Epidermal melanocyte (primary cell): ENCODE results near the gene PRRX2.

Source experiments
- DNase-seq: peaks from one replicate; pipeline ENCODE4 v3.0.0; 2011; ENCODE audit warnings: low spot score; ENCODE audit not compliant: insufficient read length

The PRRX2 gene

GRCh38 chr9:129665389-129665775 lies at the start of gene PRRX2:
Gene PRRX2, plus strand, starts transcription at chr9:129665647. Its CDS starts 221 bp downstream, at chr9:129665868.
- no peak for DNase-seq

GRCh38 chr9:129617167-129617566 lies 48.3 kb upstream of the PRRX2 start:
- no peak for DNase-seq

- peak; percentile 43 for DNase-seq
Measured at GRCh38 chr9:129619787-129620668, 45.4 kb upstream of the PRRX2 start.

- DNase-seq = no peak
Measured at GRCh38 chr9:129620669-129621295, 44.7 kb upstream of the PRRX2 start, which contains the start of gene C9orf50. Gene C9orf50, minus strand, starts transcription at chr9:129621101. Its CDS starts 527 bp downstream, at chr9:129620574.

GRCh38 chr9:129623331-129623730 lies 42.1 kb upstream of the PRRX2 start:
- DNase-seq = no peak

GRCh38 chr9:129624168-129624759 lies 41.2 kb upstream of the PRRX2 start:
- peak; percentile 89 for DNase-seq

- DNase-seq = no peak
Measured at GRCh38 chr9:129624947-129625346, 40.5 kb upstream of the PRRX2 start.

GRCh38 chr9:129626079-129626624 lies 39.3 kb upstream of the PRRX2 start, which contains the start of gene NTMT1:
Gene NTMT1, plus strand, starts transcription at chr9:129626163. Its CDS starts 6,541 bp downstream, at chr9:129632704.
- DNase-seq = peak; percentile 91

GRCh38 chr9:129626625-129627284 lies 38.7 kb upstream of the PRRX2 start:
- no peak for DNase-seq

- no peak for DNase-seq
Measured at GRCh38 chr9:129627556-129628440, 37.6 kb upstream of the PRRX2 start.

- DNase-seq = no peak
Measured at GRCh38 chr9:129628709-129629108, 36.7 kb upstream of the PRRX2 start.

GRCh38 chr9:129629251-129629820 lies 36.1 kb upstream of the PRRX2 start:
- DNase-seq = no peak

- DNase-seq = no peak
Measured at GRCh38 chr9:129630967-129631673, 34.3 kb upstream of the PRRX2 start.

GRCh38 chr9:129631674-129632129 lies 33.7 kb upstream of the PRRX2 start:
- DNase-seq = no peak

- DNase-seq = no peak
Measured at GRCh38 chr9:129632460-129632859, 33.0 kb upstream of the PRRX2 start.

GRCh38 chr9:129633207-129633606 lies 32.2 kb upstream of the PRRX2 start:
- DNase-seq = no peak

- no peak for DNase-seq
Measured at GRCh38 chr9:129633848-129634247, 31.6 kb upstream of the PRRX2 start.

GRCh38 chr9:129635099-129636065 lies 30.1 kb upstream of the PRRX2 start:
- DNase-seq = no peak
